IMR-90 (cell line): Measurements from ENCODE around the gene TBX20. TPM values are rescaled to one million over a fixed set of nuclear protein-coding genes. Genes with fewer than 3 reads are reported as not detected.

Source experiments
- ATAC-seq: fragments of 200-7000 bp; cut with Tn5 transposase; 2 replicates; pipeline ENCODE4 v1.9.1; 2020; ENCODE audit warnings: low read depth, mild to moderate bottlenecking, moderate library complexity
- BruUV-seq: library from RNA; stranded (reverse); fragments of 400-500 nt; replicated peaks from 2 replicates; lab custom pipeline; 2021; lab: Mats Ljungman, UMichigan
- CTCF ChIA-PET: fragments of 300-600 bp; formaldehyde crosslinking; extraction: SDS; loops from one replicate; lab custom pipeline; 2021; ENCODE audit warnings: antibody characterized with exemption; lab: Yijun Ruan, JAX
- POLR2A ChIA-PET: fragments of 300-600 bp; sonication (Branson Sonifier 250); formaldehyde crosslinking; loops from one replicate; lab custom pipeline; 2022; ENCODE audit warnings: antibody characterized with exemption; ENCODE audit not compliant: unreplicated experiment; lab: Charles Lee
- DNase-seq: peaks from one replicate; pipeline ENCODE4 v3.0.0; 2013
- H2AFZ ChIP-seq: replicated peaks from 2 replicates; pipeline ENCODE3; 2013; ENCODE audit warnings: low read length, mild to moderate bottlenecking; ENCODE audit not compliant: poor library complexity
- H2AK5ac ChIP-seq: 2 replicates; pipeline ENCODE4 v1.6.1; 2013; ENCODE audit warnings: low read depth, low read length, inconsistent platforms
- H2AK9ac ChIP-seq: replicated peaks from 2 replicates; pipeline ENCODE3; 2013; ENCODE audit warnings: mild to moderate bottlenecking, low read depth, low read length, moderate library complexity; ENCODE audit not compliant: poor library complexity
- H2BK120ac ChIP-seq: 2 replicates; pipeline ENCODE4 v1.6.1; 2013; ENCODE audit warnings: low read depth, low read length, inconsistent platforms
- H2BK15ac ChIP-seq: 3 replicates; pipeline ENCODE4 v1.6.1; 2013; ENCODE audit warnings: low read depth, low read length, inconsistent platforms
- H2BK20ac ChIP-seq: 2 replicates; pipeline ENCODE4 v1.6.1; 2013; ENCODE audit warnings: low read depth, mild to moderate bottlenecking, inconsistent platforms, low read length, moderate library complexity
- H2BK5ac ChIP-seq: 2 replicates; pipeline ENCODE4 v1.6.1; 2013; ENCODE audit warnings: mild to moderate bottlenecking, low read depth, low read length, inconsistent platforms; ENCODE audit not compliant: poor library complexity, severe bottlenecking
- H3K14ac ChIP-seq: replicated peaks from 2 replicates; pipeline ENCODE4 v1.6.1; 2013; ENCODE audit warnings: low read depth, low read length, inconsistent platforms
- H3K18ac ChIP-seq: 2 replicates; pipeline ENCODE4 v1.6.1; 2013; ENCODE audit warnings: low read depth, low read length, control low read depth
- H3K23ac ChIP-seq: 2 replicates; pipeline ENCODE4 v1.6.1; 2013; ENCODE audit warnings: low read depth, low read length, inconsistent platforms
- H3K27ac ChIP-seq: 2 replicates; pipeline ENCODE4 v1.5.1; 2013; ENCODE audit warnings: mild to moderate bottlenecking, control low read depth, low read length; ENCODE audit not compliant: insufficient read depth
- H3K27me3 ChIP-seq: 2 replicates; pipeline ENCODE4 v1.6.1; 2013; ENCODE audit warnings: low read length; ENCODE audit not compliant: control insufficient read depth, insufficient read depth
- H3K36me3 ChIP-seq: 2 replicates; pipeline ENCODE4 v1.6.1; 2013; ENCODE audit warnings: low read length, mixed read lengths; ENCODE audit not compliant: control insufficient read depth, insufficient read depth
- H3K4ac ChIP-seq: 2 replicates; pipeline ENCODE4 v1.6.1; 2013; ENCODE audit warnings: low read depth, low read length, inconsistent platforms
- H3K4me1 ChIP-seq: 2 replicates; pipeline ENCODE4 v1.6.1; 2013; ENCODE audit warnings: low read length, mixed read lengths; ENCODE audit not compliant: control insufficient read depth, insufficient read depth
- H3K4me2 ChIP-seq: 2 replicates; pipeline ENCODE4 v1.6.1; 2013; ENCODE audit warnings: low read depth, mild to moderate bottlenecking, control low read depth, low read length, moderate library complexity
- H3K4me3 ChIP-seq: 2 replicates; pipeline ENCODE4 v1.5.1; 2013; ENCODE audit warnings: low read depth, mild to moderate bottlenecking, control low read depth, low read length, moderate library complexity; ENCODE audit not compliant: insufficient read depth
- H3K56ac ChIP-seq: 2 replicates; pipeline ENCODE4 v1.6.1; 2013; ENCODE audit warnings: low read length, inconsistent platforms; ENCODE audit not compliant: insufficient read depth; ENCODE audit errors: extremely low read depth
- H3K79me1 ChIP-seq, 2 experiments: 2 replicates each; pipeline ENCODE4 v1.6.1; 2013; ENCODE audit warnings: low read length in 2 of 2, inconsistent platforms in 1 of 2, low read depth in 1 of 2
- H3K9ac ChIP-seq: 2 replicates; pipeline ENCODE4 v1.6.1; 2013; ENCODE audit warnings: low read depth, low read length, control low read depth
- H3K9me1 ChIP-seq: 2 replicates; pipeline ENCODE4 v1.6.1; 2013; ENCODE audit warnings: low read length, inconsistent platforms; ENCODE audit not compliant: insufficient read depth
- H3K9me3 ChIP-seq: 2 replicates; pipeline ENCODE4 v1.6.1; 2013; ENCODE audit warnings: low read length; ENCODE audit not compliant: control insufficient read depth, insufficient read depth
- H4K20me1 ChIP-seq: 2 replicates; pipeline ENCODE4 v1.6.1; 2013; ENCODE audit warnings: low read length, inconsistent platforms; ENCODE audit not compliant: insufficient read depth
- H4K5ac ChIP-seq: 2 replicates; pipeline ENCODE4 v1.6.1; 2013; ENCODE audit warnings: mild to moderate bottlenecking, low read depth, low read length, control low read depth
- H4K8ac ChIP-seq, 2 experiments: 2 replicates each; pipeline ENCODE4 v1.6.1; 2013; ENCODE audit warnings: low read depth in 2 of 2, low read length in 2 of 2, control low read depth in 1 of 2, inconsistent platforms in 1 of 2
- H4K91ac ChIP-seq: 2 replicates; pipeline ENCODE4 v1.6.1; 2013; ENCODE audit warnings: low read depth, low read length, inconsistent platforms; ENCODE audit not compliant: insufficient read depth
- BHLHE40 ChIP-seq: fragments of 150-350 bp; IDR thresholded peaks from 2 replicates; pipeline ENCODE4 v1.6.1; 2016; ENCODE audit warnings: mild to moderate bottlenecking, low read depth, low read length
- CEBPB ChIP-seq: IDR thresholded peaks from 2 replicates; pipeline ENCODE4 v1.6.1; 2012; ENCODE audit warnings: low read depth, low read length, improper control_type of control experiment
- FOS ChIP-seq: fragments of 150-350 bp; IDR thresholded peaks from 2 replicates; pipeline ENCODE4 v1.6.1; 2016; ENCODE audit warnings: low read depth, low read length
- MAZ ChIP-seq: IDR thresholded peaks from 2 replicates; pipeline ENCODE4 v1.6.1; 2012; ENCODE audit warnings: low read depth, mild to moderate bottlenecking, low read length, improper control_type of control experiment, moderate library complexity, borderline replicate concordance
- MXI1 ChIP-seq: IDR thresholded peaks from 2 replicates; pipeline ENCODE4 v1.6.1; 2012; ENCODE audit warnings: low read depth, mild to moderate bottlenecking, low read length, moderate library complexity, borderline replicate concordance
- NFE2L2 ChIP-seq: fragments of 150-350 bp; IDR thresholded peaks from 2 replicates; pipeline ENCODE4 v1.6.1; 2016; ENCODE audit warnings: low read depth, mild to moderate bottlenecking, low read length
- POLR2A ChIP-seq: IDR thresholded peaks from 2 replicates; pipeline ENCODE4 v1.6.1; 2012; ENCODE audit warnings: mild to moderate bottlenecking, low read depth, low read length
- RAD21 ChIP-seq: IDR thresholded peaks from 2 replicates; pipeline ENCODE4 v1.6.1; 2012; ENCODE audit warnings: low read length, improper control_type of control experiment
- RCOR1 ChIP-seq: IDR thresholded peaks from 2 replicates; pipeline ENCODE4 v1.6.1; 2012; ENCODE audit warnings: mild to moderate bottlenecking, low read length, improper control_type of control experiment; ENCODE audit not compliant: insufficient replicate concordance
- RFX5 ChIP-seq: IDR thresholded peaks from 2 replicates; pipeline ENCODE4 v1.8.0; 2012; ENCODE audit warnings: low read depth, mild to moderate bottlenecking, low read length, moderate library complexity
- SMC3 ChIP-seq: fragments of 150-350 bp; IDR thresholded peaks from 2 replicates; pipeline ENCODE4 v1.6.1; 2016; ENCODE audit warnings: low read depth, mild to moderate bottlenecking, antibody characterized with exemption, low read length, moderate library complexity
- WGBS, 2 experiments: methylation state at CpG; one replicate each; pipeline versions ENCODE4 v1.1.5 to v1.1.7; 2013; ENCODE audit warnings: missing lambda C conversion rate in 2 of 2; ENCODE audit not compliant: insufficient read length in 1 of 2; ENCODE audit errors: extremely low coverage in 2 of 2; 5-methylcytosine and 5-hydroxymethylcytosine counted together
- dilution Hi-C: fragments of 300-500 bp; cut with HindIII; formaldehyde crosslinking; loops from one replicate; pipeline ENCODE4 v1.14.3; 2018; ENCODE audit warnings: low sequenced_read_pairs; ENCODE audit not compliant: unreplicated experiment
- in situ Hi-C: fragments of 300-500 bp; cut with MboI; formaldehyde crosslinking; loops from 3 replicates; pipeline ENCODE4 v1.14.3; 2019; ENCODE audit warnings: low sequenced_read_pairs, inconsistent platforms, mixed read lengths
- intact Hi-C: fragments of 100-400 bp; cut with micrococcal nuclease; formaldehyde crosslinking; loops from 2 replicates; pipeline ENCODE4 v1.10.0; 2022
- polyA plus RNA-seq, 3 experiments: library from polyadenylated mRNA; depleted of rRNA; stranded (reverse); fragments of >200 nt; gene quantifications; 2 replicates each; pipeline ENCODE4 v1.2.3, GENCODE V29; 2012; ENCODE audit warnings: low replicate concordance in 1 of 3
- total RNA-seq: library from RNA; depleted of rRNA; stranded (reverse); fragments of >200 nt; gene quantifications from 2 replicates; pipeline ENCODE4 v1.2.3, GENCODE V29; 2012
- TF ChIP-seq, protein P1 (sequence below): fragments of 150-350 bp; IDR thresholded peaks from 2 replicates; pipeline ENCODE4 v1.6.1; 2016; ENCODE audit warnings: low read depth, mild to moderate bottlenecking, low read length, moderate library complexity, borderline replicate concordance
- TF ChIP-seq, protein P2 (sequence below): conservative IDR thresholded peaks from 2 replicates; pipeline ENCODE4 v1.5.1; 2012; ENCODE audit warnings: mild to moderate bottlenecking, low read depth, low read length, improper control_type of control experiment
- TF ChIP-seq, protein P3 (sequence below): fragments of 150-350 bp; IDR thresholded peaks from 2 replicates; pipeline ENCODE4 v1.6.1; 2017; ENCODE audit warnings: mild to moderate bottlenecking, antibody characterized with exemption, low read length, low read depth

TBX20 gene
- total and polyA plus RNA-seq, 2 of the 4 experiments (the other 2 are of a cell fraction) = 0.15 to 0.36 TPM

DNA sequence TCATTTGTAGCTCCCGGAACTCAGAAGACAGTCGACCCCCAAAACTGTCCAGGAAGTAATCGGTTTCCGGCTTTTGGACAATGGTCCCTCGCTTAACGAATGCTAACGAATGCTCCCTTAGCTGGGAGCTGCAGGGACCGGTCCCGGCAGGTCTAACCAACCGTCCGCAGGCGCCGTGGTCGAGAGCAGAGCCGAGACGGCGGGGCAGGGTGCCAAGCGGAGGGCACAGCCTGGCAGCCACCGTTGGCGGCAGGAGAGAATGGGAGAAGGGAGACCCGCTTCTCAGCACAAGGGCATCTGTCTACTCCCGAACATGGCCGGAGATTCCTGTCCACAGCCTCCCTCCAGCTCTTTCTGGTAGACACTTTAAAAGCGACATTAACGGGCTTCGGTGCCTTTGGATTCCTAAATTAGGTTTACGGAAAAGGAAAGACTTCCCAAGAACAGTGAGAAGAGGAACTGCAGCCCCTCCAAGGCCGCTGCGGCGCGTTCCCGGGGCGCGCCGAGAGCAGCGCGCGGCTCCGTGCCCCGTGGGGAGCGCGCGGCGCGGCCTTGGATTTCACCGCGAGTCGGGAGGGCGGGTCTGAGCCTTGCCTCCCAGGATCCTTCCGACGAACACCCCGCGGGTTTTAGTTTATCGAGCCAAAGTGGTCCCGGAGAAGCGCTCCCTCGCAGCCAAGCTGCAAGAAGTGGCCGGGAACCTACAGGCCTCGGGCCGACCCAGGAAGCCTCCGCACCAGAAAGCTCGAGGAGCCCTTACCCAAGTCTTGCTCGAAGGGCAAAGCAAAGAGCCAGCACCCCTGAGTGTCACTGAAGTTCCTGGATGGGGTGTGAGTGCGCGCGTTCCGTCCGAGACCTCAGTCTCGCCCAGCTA is 3.6 kb upstream of the TBX20 start:
- no peak overlapping the region for H3K4me3 ChIP-seq
- peaks cover 21% of the 10 kb centered on the region; the same call in 1 of the 2 replicates for H3K9me3 ChIP-seq
- ChIA-PET CTCF (no interaction called here), POLR2A (no interaction called here)
- no peak overlapping the region for H3K4me2 ChIP-seq
- no peak overlapping the region for H3K14ac ChIP-seq
- no peak overlapping the region for H3K56ac ChIP-seq
- H3K9ac ChIP-seq = no peak overlapping the region
- in situ Hi-C loops (no loop called here), dilution Hi-C loops (no loop called here), intact Hi-C loops (no loop called here)
- H2AK9ac ChIP-seq = no peak overlapping the region
- H3K4me1 ChIP-seq = no peaks in the 10 kb centered on the region
- no peak overlapping the region for H4K91ac ChIP-seq
- H3K23ac ChIP-seq = no peak overlapping the region
- H3K18ac ChIP-seq = no peak overlapping the region
- ATAC-seq (no peak), DNase-seq (no peak)
- no peaks in the 10 kb centered on the region for H3K9me1 ChIP-seq
- WGBS, 2 experiments = 9% methylated on average over 38 of the region's 69 CpGs; no CpG with 5 or more reads in 1 of the 2 experiments
- H2BK120ac ChIP-seq = no peak overlapping the region
- no peak overlapping the region for H3K27ac ChIP-seq
- H4K8ac ChIP-seq = no peak overlapping the region
- no peak overlapping the region for H2BK15ac ChIP-seq
- TF ChIP-seq BHLHE40 (no peak), SMC3 (no peak), RCOR1 (no peak), FOS (no peak), POLR2A (no peak), MXI1 (no peak), RAD21 (no peak), NFE2L2 (no peak), CEBPB (no peak), MAZ (no peak), RFX5 (no peak)
- TF ChIP-seq, protein P1, sequence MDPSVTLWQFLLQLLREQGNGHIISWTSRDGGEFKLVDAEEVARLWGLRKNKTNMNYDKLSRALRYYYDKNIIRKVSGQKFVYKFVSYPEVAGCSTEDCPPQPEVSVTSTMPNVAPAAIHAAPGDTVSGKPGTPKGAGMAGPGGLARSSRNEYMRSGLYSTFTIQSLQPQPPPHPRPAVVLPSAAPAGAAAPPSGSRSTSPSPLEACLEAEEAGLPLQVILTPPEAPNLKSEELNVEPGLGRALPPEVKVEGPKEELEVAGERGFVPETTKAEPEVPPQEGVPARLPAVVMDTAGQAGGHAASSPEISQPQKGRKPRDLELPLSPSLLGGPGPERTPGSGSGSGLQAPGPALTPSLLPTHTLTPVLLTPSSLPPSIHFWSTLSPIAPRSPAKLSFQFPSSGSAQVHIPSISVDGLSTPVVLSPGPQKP = no peak
- TF ChIP-seq, protein P2, sequence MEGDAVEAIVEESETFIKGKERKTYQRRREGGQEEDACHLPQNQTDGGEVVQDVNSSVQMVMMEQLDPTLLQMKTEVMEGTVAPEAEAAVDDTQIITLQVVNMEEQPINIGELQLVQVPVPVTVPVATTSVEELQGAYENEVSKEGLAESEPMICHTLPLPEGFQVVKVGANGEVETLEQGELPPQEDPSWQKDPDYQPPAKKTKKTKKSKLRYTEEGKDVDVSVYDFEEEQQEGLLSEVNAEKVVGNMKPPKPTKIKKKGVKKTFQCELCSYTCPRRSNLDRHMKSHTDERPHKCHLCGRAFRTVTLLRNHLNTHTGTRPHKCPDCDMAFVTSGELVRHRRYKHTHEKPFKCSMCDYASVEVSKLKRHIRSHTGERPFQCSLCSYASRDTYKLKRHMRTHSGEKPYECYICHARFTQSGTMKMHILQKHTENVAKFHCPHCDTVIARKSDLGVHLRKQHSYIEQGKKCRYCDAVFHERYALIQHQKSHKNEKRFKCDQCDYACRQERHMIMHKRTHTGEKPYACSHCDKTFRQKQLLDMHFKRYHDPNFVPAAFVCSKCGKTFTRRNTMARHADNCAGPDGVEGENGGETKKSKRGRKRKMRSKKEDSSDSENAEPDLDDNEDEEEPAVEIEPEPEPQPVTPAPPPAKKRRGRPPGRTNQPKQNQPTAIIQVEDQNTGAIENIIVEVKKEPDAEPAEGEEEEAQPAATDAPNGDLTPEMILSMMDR = no peak
- TF ChIP-seq, protein P3, sequence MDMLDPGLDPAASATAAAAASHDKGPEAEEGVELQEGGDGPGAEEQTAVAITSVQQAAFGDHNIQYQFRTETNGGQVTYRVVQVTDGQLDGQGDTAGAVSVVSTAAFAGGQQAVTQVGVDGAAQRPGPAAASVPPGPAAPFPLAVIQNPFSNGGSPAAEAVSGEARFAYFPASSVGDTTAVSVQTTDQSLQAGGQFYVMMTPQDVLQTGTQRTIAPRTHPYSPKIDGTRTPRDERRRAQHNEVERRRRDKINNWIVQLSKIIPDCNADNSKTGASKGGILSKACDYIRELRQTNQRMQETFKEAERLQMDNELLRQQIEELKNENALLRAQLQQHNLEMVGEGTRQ = no peak
- H3K27me3 ChIP-seq = peaks cover 86% of the 10 kb centered on the region
- H4K20me1 ChIP-seq = no peaks in the 10 kb centered on the region
- H2BK5ac ChIP-seq = no peak overlapping the region
- H3K36me3 ChIP-seq = no peaks in the 10 kb centered on the region
- H2AK5ac ChIP-seq = no peak overlapping the region
- H2AFZ ChIP-seq = peak overlapping the region; percentile 29
- H3K4ac ChIP-seq = no peak overlapping the region
- H2BK20ac ChIP-seq = no peak overlapping the region
- no peaks in the 10 kb centered on the region for H3K79me1 ChIP-seq
- no TSS peak for BruUV-seq
- no peak overlapping the region for H4K5ac ChIP-seq
